ENCODE data around the gene HSBP1. TPM values are rescaled to one million over a fixed set of nuclear protein-coding genes. Genes with fewer than 3 reads are reported as not detected.
A peak's percentile ranks its signal among the peaks of the same experiment; 100 is the strongest.

HSBP1 gene
- total and polyA plus RNA-seq, 2 of the 4 experiments (the other 2 are of a cell fraction) = 8.8 to 65.2 TPM

- H3K23ac ChIP-seq (ENCODE audit: low read depth, low read length) = no peak overlapping the region
- peaks cover 5% of the 10 kb centered on the region for H3K9me1 ChIP-seq (ENCODE audit: insufficient read depth, low read length)
- DNase-seq (no peak), ATAC-seq (ENCODE audit: low read depth) (no peak)
- in situ Hi-C loops (cut with MboI; ENCODE audit: low sequenced_read_pairs) (no loop called here), dilution Hi-C loops (cut with HindIII; ENCODE audit: low sequenced_read_pairs, unreplicated experiment) (no loop called here), intact Hi-C loops (cut with micrococcal nuclease) (loop anchor here (5.0 kb wide), 1 partner anchor 119 kb away; no protein-coding TSS in a partner anchor)
- no peak overlapping the region for H2AFZ ChIP-seq (replicated peaks; ENCODE audit: low read length, poor library complexity)
- no peak overlapping the region for H3K14ac ChIP-seq (replicated peaks; ENCODE audit: low read depth, low read length)
- H2BK5ac ChIP-seq (ENCODE audit: low read depth, low read length, poor library complexity, severe bottlenecking) = no peak overlapping the region
- no peak overlapping the region for H2BK20ac ChIP-seq (ENCODE audit: low read depth, low read length)
- H3K4ac ChIP-seq (ENCODE audit: low read depth, low read length) = no peak overlapping the region
- no peak overlapping the region for H3K4me3 ChIP-seq (ENCODE audit: insufficient read depth, low read depth, low read length)
- TF ChIP-seq CEBPB (IDR thresholded peaks at IDR 0.05; ENCODE audit: low read depth, low read length) = no peak
- TF ChIP-seq USF2 (IDR thresholded peaks at IDR 0.05; ENCODE audit: low read depth, low read length) = no peak
- no peak for TF ChIP-seq ELK1 (IDR thresholded peaks at IDR 0.05; ENCODE audit: borderline replicate concordance, low read depth, low read length)
- TF ChIP-seq MAZ (IDR thresholded peaks at IDR 0.05; ENCODE audit: borderline replicate concordance, low read depth, low read length) = no peak
- no peak for TF ChIP-seq RAD21 (IDR thresholded peaks at IDR 0.05; ENCODE audit: low read length)
- no peak for TF ChIP-seq MXI1 (IDR thresholded peaks at IDR 0.05; ENCODE audit: borderline replicate concordance, low read depth, low read length)
- TF ChIP-seq RFX5 (IDR thresholded peaks at IDR 0.05; ENCODE audit: low read depth, low read length) = no peak
- TF ChIP-seq RCOR1 (IDR thresholded peaks at IDR 0.05; ENCODE audit: insufficient replicate concordance, low read length) = no peak
- no peak for TF ChIP-seq MAFK (IDR thresholded peaks at IDR 0.05; ENCODE audit: low read depth, low read length)
- no peak for TF ChIP-seq SMC3 (IDR thresholded peaks at IDR 0.05; ENCODE audit: low read depth, low read length)
- no peak for TF ChIP-seq NFE2L2 (IDR thresholded peaks at IDR 0.05; ENCODE audit: low read depth, low read length)
- no peak for TF ChIP-seq CTCF (conservative IDR thresholded peaks at IDR 0.05; ENCODE audit: low read depth, low read length)
- no peak for TF ChIP-seq CHD1 (IDR thresholded peaks at IDR 0.05; ENCODE audit: low read depth, low read length)
- TF ChIP-seq FOS (IDR thresholded peaks at IDR 0.05; ENCODE audit: low read depth, low read length) = no peak
- no peak for TF ChIP-seq BHLHE40 (IDR thresholded peaks at IDR 0.05; ENCODE audit: low read depth, low read length)
- H3K4me2 ChIP-seq (ENCODE audit: low read depth, low read length) = no peak overlapping the region
- H4K8ac ChIP-seq (ENCODE audit: low read depth in 2 of 2, low read length in 2 of 2) = peak overlapping the region; percentile 77 to 100; a peak in 1 of 4 replicates
- CTCF ChIA-PET = no interaction called here
- no TSS peak for BruUV-seq (replicated peaks)
- no peak overlapping the region for H2BK120ac ChIP-seq (ENCODE audit: low read depth, low read length)
- H3K36me3 ChIP-seq (ENCODE audit: control insufficient read depth, insufficient read depth, low read length) = no peaks in the 10 kb centered on the region
- no peak overlapping the region for H3K27ac ChIP-seq (ENCODE audit: insufficient read depth, low read length)
- H2BK15ac ChIP-seq (ENCODE audit: low read depth, low read length) = no peak overlapping the region
- no peak overlapping the region for H2AK5ac ChIP-seq (ENCODE audit: low read depth, low read length)
- POLR2A ChIA-PET (ENCODE audit: unreplicated experiment) = no interaction called here
- no peak overlapping the region for H4K5ac ChIP-seq (ENCODE audit: low read depth, low read length)
- no peak overlapping the region for H3K9ac ChIP-seq (ENCODE audit: low read depth, low read length)
- H3K4me1 ChIP-seq (ENCODE audit: control insufficient read depth, insufficient read depth, low read length) = peaks cover 12% of the 10 kb centered on the region
- H2AK9ac ChIP-seq (replicated peaks; ENCODE audit: low read depth, low read length, poor library complexity) = no peak overlapping the region
- no peaks in the 10 kb centered on the region for H3K9me3 ChIP-seq (ENCODE audit: control insufficient read depth, insufficient read depth, low read length)
- H3K56ac ChIP-seq (ENCODE audit: extremely low read depth, insufficient read depth, low read length) = no peak overlapping the region
- WGBS, 2 experiments (ENCODE audit: extremely low coverage in 2 of 2, insufficient read length in 1 of 2) = 100% methylated on average over 1 of the region's 6 CpGs; no CpG with 5 or more reads in 1 of the 2 experiments
- peaks cover 9% of the 10 kb centered on the region; the same call in 1 of the 2 replicates for H4K20me1 ChIP-seq (ENCODE audit: insufficient read depth, low read length)
- no peaks in the 10 kb centered on the region for H3K27me3 ChIP-seq (ENCODE audit: control insufficient read depth, insufficient read depth, low read length)
- peaks cover 12 to 24% of the 10 kb centered on the region in 2 experiments for H3K79me1 ChIP-seq (ENCODE audit: low read depth in 1 of 2, low read length in 2 of 2)
- H4K91ac ChIP-seq (ENCODE audit: insufficient read depth, low read depth, low read length) = no peak overlapping the region
- H3K18ac ChIP-seq (ENCODE audit: low read depth, low read length) = no peak overlapping the region
These were observed 1.0 kb upstream of the HSBP1 start for GRCh38 chr16:83806731-83807130.
